Adrenal gland (tissue), 19 donors: ENCODE measurements around the gene CLDN3. TPM values are rescaled to one million over a fixed set of nuclear protein-coding genes. Genes with fewer than 3 reads are reported as not detected.

Experiments used
- DNase-seq, 7 donors: peaks; one replicate each; pipeline ENCODE4 v3.0.0-alpha.2; 2019 to 2020
- H3K27ac ChIP-seq, 5 donors: fragments of 200-600 bp; sonication (generic) in 4 of 5; 1 replicate in 3 of 5; 2 replicates in 2 of 5; pipeline versions ENCODE4 v1.5.1 to v1.8.0; 2016 to 2020; ENCODE audit warnings: mild to moderate bottlenecking in 1 of 5
- H3K27me3 ChIP-seq: fragments of 200-600 bp; 2 replicates; pipeline ENCODE4 v1.8.0; 2021
- H3K36me3 ChIP-seq, 2 donors: fragments of 200-600 bp; replicated peaks in 1 of 2; 1 replicate in 1 of 2; 2 replicates in 1 of 2; pipeline versions ENCODE4 v1.5.1 to v1.8.0; 2018 to 2022
- H3K4me1 ChIP-seq, 2 donors: fragments of 200-600 bp; replicated peaks in 1 of 2; 1 replicate in 1 of 2; 2 replicates in 1 of 2; pipeline versions ENCODE4 v1.5.1 to v1.8.0; 2018 to 2021
- H3K4me3 ChIP-seq, 4 donors: fragments of 200-600 bp; sonication (generic) in 3 of 4; one replicate each; pipeline ENCODE4 v1.5.1; 2016 to 2018
- H3K9me3 ChIP-seq, 3 donors: fragments of 200-600 bp; sonication (generic) in 1 of 3; replicated peaks in 1 of 3; 1 replicate in 2 of 3; 2 replicates in 1 of 3; pipeline versions ENCODE4 v1.5.1 to v1.8.0; 2016 to 2021
- POLR2A ChIP-seq, 2 donors: fragments of 450-650 bp; IDR thresholded peaks; one replicate each; pipeline ENCODE4 v1.6.1; 2017; ENCODE audit warnings: antibody characterized with exemption in 2 of 2, mild to moderate bottlenecking in 2 of 2, moderate library complexity in 1 of 2
- WGBS, 4 donors: extraction: QIAGEN DNeasy Blood & Tissue Kit in 2 of 4; methylation state at CpG; one replicate each; pipeline versions ENCODE4 v1.1.5 to v1.1.7; 2013 to 2017; 5-methylcytosine and 5-hydroxymethylcytosine counted together
- intact Hi-C, 2 donors: fragments of 100-400 bp; cut with DNase I; formaldehyde crosslinking; loops; one replicate each; pipeline versions ENCODE4 v1.14.1 to v1.15.0; 2022 to 2023
- long read RNA-seq, 10 donors: library from polyadenylated mRNA in 3 of 10; unstranded in 2 of 10; stranded (forward) in 1 of 10; transcript quantifications; one replicate each; pipeline ENCODE4 v2.0.0 and lab custom pipeline, GENCODE V29; 2021 to 2026
- polyA plus RNA-seq, 3 donors: library from polyadenylated mRNA; stranded (reverse); fragments of 200-250 nt in 2 of 3; fragments of 350-450 nt in 1 of 3; fragmentation: Illumina TruSeq in 1 of 3; extraction: RNeasy Lipid Tissue Mini Kit (QIAGEN cat#74804) in 1 of 3; gene quantifications; one replicate each; pipeline ENCODE4 v1.2.3, GENCODE V29; 2013 to 2014
- total RNA-seq, 9 donors: library from RNA; depleted of rRNA in 4 of 9; stranded (reverse); fragments of >200 nt in 4 of 9; fragments of 120-200 nt in 1 of 9; fragmentation: NEBNext Ultra II Directional in 1 of 9; extraction: Animal tissue kit (Norgen Biotek cat#: 25700) in 1 of 9; gene quantifications; one replicate each; pipeline versions ENCODE4 v1.1.0 to v1.2.4, GENCODE V29; 2013 to 2023
- TF ChIP-seq, protein P1 (sequence below), 6 experiments: fragments of 450-650 bp in 4 of 6; fragments of 200-600 bp in 2 of 6; sonication (generic) in 1 of 6; IDR thresholded peaks; 1 replicate in 5 of 6; 2 replicates in 1 of 6; pipeline versions ENCODE4 v1.5.1 to v1.8.0; 2016 to 2021; ENCODE audit warnings: antibody characterized with exemption in 6 of 6, mild to moderate bottlenecking in 2 of 6, moderate library complexity in 1 of 6
- donor health status: healthy with polysubstance abuse.
- donor health status: Bipolar disorder and iron deficiency.
- donor health status: DM: yes; HTN: yes; CAD: no.
- donor health status: DM: no; HTN: no; CAD: no.
- donor health status: DM: no; HTN: no; CAD: no.
- donor health status: DM: yes; HTN: yes; CAD: no.

Gene CLDN3
- total RNA-seq: under 1 TPM in 4 of 9 donors, not detected in 5; 0.22 to 0.72 (median 0.42) TPM
- polyA plus RNA-seq: under 1 TPM in 2 of 3 donors, not detected in 1; 0.24 to 0.40 TPM
- long read RNA-seq, donor 1: 0 reads
- long read RNA-seq, donor 2, partial matches to known transcripts: 0 of 1 reads
- long read RNA-seq, donor 2, other reads (novel, unspliced or antisense): 0 of 1 reads
- long read RNA-seq, donor 3: 0 reads
- long read RNA-seq, donor 4: 0 reads
- long read RNA-seq, donor 5: 0 reads
- long read RNA-seq, donor 6: 0 reads
- long read RNA-seq, donor 7: 0 reads
- long read RNA-seq, donor 8: 0 reads
- long read RNA-seq, donor 9: 0 reads
- long read RNA-seq, donor 10, partial matches to known transcripts: 5 of 5 reads
- long read RNA-seq, donor 10, other reads (novel, unspliced or antisense): 0 of 5 reads

- no peak within 1 kb of the TSS for H3K27ac ChIP-seq
- peaks cover 26% of the 10 kb centered on the region for H3K27me3 ChIP-seq
Observed at GRCh38 chr7:73770002-73770859, at the start of gene CLDN3. Gene CLDN3, minus strand, starts transcription at chr7:73770270. Its CDS starts 221 bp downstream, at chr7:73770049.

DNA sequence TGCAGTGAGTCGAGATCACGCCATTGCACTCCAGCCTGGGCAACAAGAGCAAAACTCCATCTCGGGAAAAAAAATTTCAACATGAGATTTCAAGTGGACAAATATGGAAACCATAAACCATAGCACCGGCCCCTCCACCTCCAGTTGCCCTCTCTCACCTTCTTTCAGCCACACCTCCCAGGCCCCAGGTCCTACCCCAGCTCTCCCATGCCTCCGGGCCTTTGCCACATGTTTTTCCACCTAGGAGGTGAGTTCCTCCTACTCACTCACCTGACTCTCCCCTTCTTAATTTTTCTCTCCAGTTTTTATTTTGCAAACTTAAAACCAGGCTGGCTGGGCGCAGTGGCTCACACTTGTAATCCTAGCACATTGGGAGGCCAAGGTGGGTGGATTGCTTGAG is 47.1 kb upstream of the CLDN3 start:
- H3K36me3 ChIP-seq: no peaks in the 10 kb centered on the region
- H3K4me1 ChIP-seq: no peaks in the 10 kb centered on the region
- no peak overlapping the region for H3K4me3 ChIP-seq
- H3K9me3 ChIP-seq: no peaks in the 10 kb centered on the region
- no peaks in the 10 kb centered on the region for H3K27me3 ChIP-seq
- WGBS, 4 donors: 83 to 91% (median 89%) methylated on average over 6 of the region's 6 CpGs
- no peak overlapping the region for H3K27ac ChIP-seq
- intact Hi-C loops: loop anchor here in 1 of 2 donors (5.0 kb wide), 1 partner anchor 75 kb away; no protein-coding TSS in a partner anchor
- DNase-seq: no peak
- TF ChIP-seq, protein P1, sequence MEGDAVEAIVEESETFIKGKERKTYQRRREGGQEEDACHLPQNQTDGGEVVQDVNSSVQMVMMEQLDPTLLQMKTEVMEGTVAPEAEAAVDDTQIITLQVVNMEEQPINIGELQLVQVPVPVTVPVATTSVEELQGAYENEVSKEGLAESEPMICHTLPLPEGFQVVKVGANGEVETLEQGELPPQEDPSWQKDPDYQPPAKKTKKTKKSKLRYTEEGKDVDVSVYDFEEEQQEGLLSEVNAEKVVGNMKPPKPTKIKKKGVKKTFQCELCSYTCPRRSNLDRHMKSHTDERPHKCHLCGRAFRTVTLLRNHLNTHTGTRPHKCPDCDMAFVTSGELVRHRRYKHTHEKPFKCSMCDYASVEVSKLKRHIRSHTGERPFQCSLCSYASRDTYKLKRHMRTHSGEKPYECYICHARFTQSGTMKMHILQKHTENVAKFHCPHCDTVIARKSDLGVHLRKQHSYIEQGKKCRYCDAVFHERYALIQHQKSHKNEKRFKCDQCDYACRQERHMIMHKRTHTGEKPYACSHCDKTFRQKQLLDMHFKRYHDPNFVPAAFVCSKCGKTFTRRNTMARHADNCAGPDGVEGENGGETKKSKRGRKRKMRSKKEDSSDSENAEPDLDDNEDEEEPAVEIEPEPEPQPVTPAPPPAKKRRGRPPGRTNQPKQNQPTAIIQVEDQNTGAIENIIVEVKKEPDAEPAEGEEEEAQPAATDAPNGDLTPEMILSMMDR (IDR thresholded peaks at IDR 0.05): no peak
- TF ChIP-seq POLR2A (IDR thresholded peaks at IDR 0.05): no peak

More at GRCh38 chr7:73770002-73770859, at the start of gene CLDN3:
- H3K9me3 ChIP-seq: no peaks in the 10 kb centered on the region
- H3K36me3 ChIP-seq: no peaks in the 10 kb centered on the region
- no peak within 1 kb of the TSS for H3K4me3 ChIP-seq
- peaks cover 0 to 8% of the 10 kb centered on the region in 2 donors for H3K4me1 ChIP-seq
- DNase-seq: no peak
- intact Hi-C loops: no loop called here
- TF ChIP-seq, protein P1 (IDR thresholded peaks at IDR 0.05): no peak
- WGBS, 4 donors: 2 to 40% (median 3%) methylated on average over 1 to 82 of the region's 82 CpGs; no CpG with 5 or more reads in 1 of the 4 donors

- 78 to 88% (median 83%) methylated on average over 8 of the region's 8 CpGs for WGBS, 4 donors
- peak in 1 of 7 donors; percentile 34 for DNase-seq
- no peaks in the 10 kb centered on the region for H3K36me3 ChIP-seq
- no peak overlapping the region for H3K4me3 ChIP-seq
- no peaks in the 10 kb centered on the region for H3K27me3 ChIP-seq
- no peaks in the 10 kb centered on the region for H3K4me1 ChIP-seq
- intact Hi-C loops: loop anchor here in 1 of 2 donors (5.0 kb wide), 1 partner anchor 73 kb away; no protein-coding TSS in a partner anchor
- no peak for TF ChIP-seq POLR2A (IDR thresholded peaks at IDR 0.05)
- TF ChIP-seq, protein P1 (IDR thresholded peaks at IDR 0.05): no peak
- H3K27ac ChIP-seq: no peak overlapping the region
- H3K9me3 ChIP-seq: no peaks in the 10 kb centered on the region
Observed at GRCh38 chr7:73815436-73815835, 45.4 kb upstream of the CLDN3 start.

GRCh38 chr7:73812996-73813395 is 42.9 kb upstream of the CLDN3 start:
- intact Hi-C loops: loop anchor here in 1 of 2 donors (2.0 kb wide), 1 partner anchor 42 kb away; no protein-coding TSS in a partner anchor
- Histone ChIP-seq H3K9me3 (no peaks in the 10 kb centered on the region), H3K27me3 (no peaks in the 10 kb centered on the region), H3K4me1 (no peaks in the 10 kb centered on the region), H3K4me3 (no peak overlapping the region), H3K27ac (no peak overlapping the region), H3K36me3 (no peaks in the 10 kb centered on the region)
- TF ChIP-seq POLR2A (IDR thresholded peaks at IDR 0.05): no peak
- no peak for DNase-seq
- WGBS, 4 donors: 84 to 94% (median 92%) methylated on average over 3 of the region's 3 CpGs
